Gastroesophageal sphincter (tissue), 4 donors: ENCODE results near the gene TMEM214. TPM values are rescaled to one million over a fixed set of nuclear protein-coding genes. Genes with fewer than 3 reads are reported as not detected.

ENCODE experiments used
- ATAC-seq: fragments of 150-250 bp; one replicate; pipeline ENCODE4 v1.9.1; 2016; ENCODE audit warnings: mild to moderate bottlenecking, moderate library complexity
- H3K27ac ChIP-seq, 4 donors: fragments of 200-600 bp; sonication (generic) in 3 of 4; 1 replicate in 3 of 4; 2 replicates in 1 of 4; pipeline ENCODE4 v1.5.1; 2016 to 2019
- H3K27me3 ChIP-seq: fragments of 200-600 bp; sonication (generic); one replicate; pipeline ENCODE4 v1.5.1; 2019
- H3K36me3 ChIP-seq, 2 donors: fragments of 200-600 bp; sonication (generic); one replicate each; pipeline ENCODE4 v1.5.1; 2019; ENCODE audit warnings: control low read depth in 1 of 2
- H3K4me1 ChIP-seq, 3 donors: fragments of 200-600 bp; sonication (generic); 1 replicate in 2 of 3; 2 replicates in 1 of 3; pipeline ENCODE4 v1.5.1; 2016 to 2019; ENCODE audit warnings: control low read depth in 2 of 3
- H3K4me3 ChIP-seq, 2 donors: fragments of 200-600 bp; sonication (generic); one replicate each; pipeline ENCODE4 v1.5.1; 2019; ENCODE audit warnings: mild to moderate bottlenecking in 1 of 2, moderate library complexity in 1 of 2
- H3K9me3 ChIP-seq, 3 donors: fragments of 200-600 bp; sonication (generic); one replicate each; pipeline ENCODE4 v1.5.1; 2017 to 2019; ENCODE audit warnings: control low read depth in 2 of 3
- CTCF ChIP-seq, 4 experiments: fragments of 200-600 bp in 2 of 4; fragments of 450-650 bp in 2 of 4; sonication (generic) in 1 of 4; IDR thresholded peaks; one replicate each; pipeline ENCODE4 v1.5.1; 2017 to 2019; ENCODE audit warnings: antibody characterized with exemption in 4 of 4, mild to moderate bottlenecking in 2 of 4, moderate library complexity in 2 of 4
- EP300 ChIP-seq: sonication (generic); formaldehyde crosslinking; IDR thresholded peaks from one replicate; pipeline ENCODE4 v1.6.1; 2017; ENCODE audit warnings: antibody characterized with exemption, mild to moderate bottlenecking
- POLR2A ChIP-seq, 2 donors: fragments of 450-650 bp; IDR thresholded peaks; one replicate each; pipeline ENCODE4 v1.6.1; 2017; ENCODE audit warnings: antibody characterized with exemption in 2 of 2, mild to moderate bottlenecking in 2 of 2, moderate library complexity in 1 of 2
- POLR2AphosphoS5 ChIP-seq: sonication (generic); formaldehyde crosslinking; IDR thresholded peaks from one replicate; pipeline ENCODE4 v1.6.1; 2017; ENCODE audit warnings: antibody characterized with exemption
- WGBS, 2 donors: methylation state at CpG; one replicate each; pipeline ENCODE4 v1.1.5; 2018; ENCODE audit warnings: low coverage in 1 of 2; 5-methylcytosine and 5-hydroxymethylcytosine counted together
- total RNA-seq, 4 donors: library from RNA; depleted of rRNA; stranded (reverse); fragments of >200 nt; gene quantifications; one replicate each; pipeline ENCODE4 v1.1.0, GENCODE V29; 2016

Gene TMEM214
- total RNA-seq, 4 donors from 2014 or later: 16.7 to 39.4 (median 30.3) TPM

GRCh38 chr2:27065128-27065527 lies 32.4 kb downstream of the TMEM214 start:
- TF ChIP-seq POLR2AphosphoS5 (no peak), CTCF (IDR thresholded peaks at IDR 0.05) (no peak), EP300 (no peak), POLR2A (IDR thresholded peaks at IDR 0.05) (no peak)
- Histone ChIP-seq H3K4me1 (peaks cover 3 to 38% (median 12%) of the 10 kb centered on the region in 3 donors), H3K36me3 (peaks cover 0 to 60% of the 10 kb centered on the region in 2 donors), H3K27ac (no peak overlapping the region), H3K27me3 (no peaks in the 10 kb centered on the region), H3K4me3 (no peak overlapping the region), H3K9me3 (no peaks in the 10 kb centered on the region)
- WGBS, 2 donors: 57 to 60% methylated on average over 2 of the region's 3 CpGs
- ATAC-seq: no peak

GRCh38 chr2:27067385-27067784 lies 34.6 kb downstream of the TMEM214 start:
- H3K27ac ChIP-seq: peak overlapping the region in 1 of 4 donors; percentile 11
- H3K4me1 ChIP-seq: peaks cover 5 to 54% (median 20%) of the 10 kb centered on the region in 3 donors
- H3K9me3 ChIP-seq: no peaks in the 10 kb centered on the region
- peaks cover 0 to 53% of the 10 kb centered on the region in 2 donors for H3K36me3 ChIP-seq
- WGBS, 2 donors: 86 to 92% methylated on average over 1 to 4 of the region's 5 CpGs
- no peak for TF ChIP-seq POLR2AphosphoS5
- TF ChIP-seq POLR2A (IDR thresholded peaks at IDR 0.05): no peak
- no peak for TF ChIP-seq EP300
- no peak for TF ChIP-seq CTCF (IDR thresholded peaks at IDR 0.05)
- H3K4me3 ChIP-seq: no peak overlapping the region
- no peak for ATAC-seq
- H3K27me3 ChIP-seq: no peaks in the 10 kb centered on the region

- Histone ChIP-seq H3K36me3 (peaks cover 0 to 53% of the 10 kb centered on the region in 2 donors), H3K9me3 (no peaks in the 10 kb centered on the region), H3K27ac (peak overlapping the region in 3 of 4 donors; percentile 51 to 98 (median 96)), H3K27me3 (no peaks in the 10 kb centered on the region), H3K4me3 (peak overlapping the region in 1 of 2 donors; percentile 82), H3K4me1 (peaks cover 5 to 68% (median 25%) of the 10 kb centered on the region in 3 donors)
- ATAC-seq: no peak
- 83 to 95% methylated on average over 2 to 4 of the region's 6 CpGs for WGBS, 2 donors
- no peak for TF ChIP-seq POLR2AphosphoS5
- no peak for TF ChIP-seq EP300
- TF ChIP-seq CTCF (IDR thresholded peaks at IDR 0.05): no peak
- no peak for TF ChIP-seq POLR2A (IDR thresholded peaks at IDR 0.05)
Observed at GRCh38 chr2:27069436-27069835, 36.7 kb downstream of the TMEM214 start.

- H3K4me3 ChIP-seq: peak overlapping the region in 1 of 2 donors; percentile 82
- H3K36me3 ChIP-seq: peaks cover 0 to 49% of the 10 kb centered on the region in 2 donors
- ATAC-seq: no peak
- TF ChIP-seq CTCF (IDR thresholded peaks at IDR 0.05): no peak
- TF ChIP-seq POLR2A (IDR thresholded peaks at IDR 0.05): no peak
- no peak for TF ChIP-seq EP300
- no peak for TF ChIP-seq POLR2AphosphoS5
- H3K27me3 ChIP-seq: no peaks in the 10 kb centered on the region
- H3K27ac ChIP-seq: peak overlapping the region in 3 of 4 donors; percentile 96 to 98 (median 98)
- 63 to 71% methylated on average over 3 to 6 of the region's 8 CpGs for WGBS, 2 donors
- no peaks in the 10 kb centered on the region for H3K9me3 ChIP-seq
- peaks cover 5 to 75% (median 32%) of the 10 kb centered on the region in 3 donors for H3K4me1 ChIP-seq
Observed at GRCh38 chr2:27069961-27070618, 37.3 kb downstream of the TMEM214 start.
